ENCODE results near the gene EVL.

The EVL gene

GRCh38 chr14:100035700-100036099 is 29.5 kb upstream of the EVL start:
- FAIRE-seq, result no peak
- DNase-seq (ENCODE audit: extremely low spot score, insufficient read length, low read depth), result no peak

- no peak for FAIRE-seq
- DNase-seq (ENCODE audit: extremely low spot score, insufficient read length, low read depth), result no peak
These were observed 27.9 kb upstream of the EVL start for GRCh38 chr14:100037353-100037752.

GRCh38 chr14:100038065-100038464 is 27.2 kb upstream of the EVL start:
- DNase-seq (ENCODE audit: extremely low spot score, insufficient read length, low read depth), result no peak
- FAIRE-seq, result no peak

GRCh38 chr14:100039903-100040302 is 25.3 kb upstream of the EVL start:
- DNase-seq (ENCODE audit: extremely low spot score, insufficient read length, low read depth) (no peak), FAIRE-seq (no peak)

GRCh38 chr14:100041271-100041670 is 24.0 kb upstream of the EVL start:
- FAIRE-seq, result no peak

GRCh38 chr14:100042286-100042685 is 22.9 kb upstream of the EVL start:
- DNase-seq (ENCODE audit: extremely low spot score, insufficient read length, low read depth) (no peak), FAIRE-seq (no peak)

More at GRCh38 chr14:100041271-100041670, 24.0 kb upstream of the EVL start:
- DNase-seq (ENCODE audit: extremely low spot score, insufficient read length, low read depth), result no peak

- FAIRE-seq (no peak), DNase-seq (ENCODE audit: extremely low spot score, insufficient read length, low read depth) (no peak)
These were observed 19.4 kb upstream of the EVL start for GRCh38 chr14:100045642-100046344.

GRCh38 chr14:100047600-100047999 is 17.6 kb upstream of the EVL start:
- no peak for FAIRE-seq
- DNase-seq (ENCODE audit: extremely low spot score, insufficient read length, low read depth), result no peak

GRCh38 chr14:100048786-100049185 is 16.4 kb upstream of the EVL start:
- DNase-seq (ENCODE audit: extremely low spot score, insufficient read length, low read depth) (no peak), FAIRE-seq (no peak)

GRCh38 chr14:100049220-100049619 is 16.0 kb upstream of the EVL start:
- no peak for FAIRE-seq
- DNase-seq (ENCODE audit: extremely low spot score, insufficient read length, low read depth), result no peak

GRCh38 chr14:100051103-100051502 is 14.1 kb upstream of the EVL start:
- DNase-seq (ENCODE audit: extremely low spot score, insufficient read length, low read depth), result no peak
- no peak for FAIRE-seq

- no peak for DNase-seq (ENCODE audit: extremely low spot score, insufficient read length, low read depth)
- no peak for FAIRE-seq
These were observed 13.7 kb upstream of the EVL start for GRCh38 chr14:100051543-100051942.

- FAIRE-seq, result no peak
- DNase-seq (ENCODE audit: extremely low spot score, insufficient read length, low read depth), result no peak
These were observed 12.4 kb upstream of the EVL start for GRCh38 chr14:100052819-100053218.

- DNase-seq (ENCODE audit: extremely low spot score, insufficient read length, low read depth) (no peak), FAIRE-seq (no peak)
These were observed 10.7 kb upstream of the EVL start for GRCh38 chr14:100054316-100055075.

- FAIRE-seq, result no peak
- no peak for DNase-seq (ENCODE audit: extremely low spot score, insufficient read length, low read depth)
These were observed 8.8 kb upstream of the EVL start for GRCh38 chr14:100056431-100056830.

- FAIRE-seq (peak; percentile 81), DNase-seq (ENCODE audit: extremely low spot score, insufficient read length, low read depth) (no peak)
These were observed 8.0 kb upstream of the EVL start for GRCh38 chr14:100056964-100057795.

GRCh38 chr14:100058777-100059437 is 6.3 kb upstream of the EVL start:
- DNase-seq (ENCODE audit: extremely low spot score, insufficient read length, low read depth), result no peak
- peak; percentile 85 for FAIRE-seq

- FAIRE-seq, result no peak
These were observed 5.8 kb upstream of the EVL start for GRCh38 chr14:100059438-100059781.

GRCh38 chr14:100060760-100061159 is 4.5 kb upstream of the EVL start:
- DNase-seq (ENCODE audit: extremely low spot score, insufficient read length, low read depth), result no peak
- no peak for FAIRE-seq

More at GRCh38 chr14:100059438-100059781, 5.8 kb upstream of the EVL start:
- no peak for DNase-seq (ENCODE audit: extremely low spot score, insufficient read length, low read depth)

GRCh38 chr14:100062590-100062989 is 2.6 kb upstream of the EVL start:
- FAIRE-seq (peak; percentile 18), DNase-seq (ENCODE audit: extremely low spot score, insufficient read length, low read depth) (no peak)

All from GM18507 (cell line).